ENCODE measurements around the gene TSNAX.

The TSNAX gene, protein sequence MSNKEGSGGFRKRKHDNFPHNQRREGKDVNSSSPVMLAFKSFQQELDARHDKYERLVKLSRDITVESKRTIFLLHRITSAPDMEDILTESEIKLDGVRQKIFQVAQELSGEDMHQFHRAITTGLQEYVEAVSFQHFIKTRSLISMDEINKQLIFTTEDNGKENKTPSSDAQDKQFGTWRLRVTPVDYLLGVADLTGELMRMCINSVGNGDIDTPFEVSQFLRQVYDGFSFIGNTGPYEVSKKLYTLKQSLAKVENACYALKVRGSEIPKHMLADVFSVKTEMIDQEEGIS

DNA sequence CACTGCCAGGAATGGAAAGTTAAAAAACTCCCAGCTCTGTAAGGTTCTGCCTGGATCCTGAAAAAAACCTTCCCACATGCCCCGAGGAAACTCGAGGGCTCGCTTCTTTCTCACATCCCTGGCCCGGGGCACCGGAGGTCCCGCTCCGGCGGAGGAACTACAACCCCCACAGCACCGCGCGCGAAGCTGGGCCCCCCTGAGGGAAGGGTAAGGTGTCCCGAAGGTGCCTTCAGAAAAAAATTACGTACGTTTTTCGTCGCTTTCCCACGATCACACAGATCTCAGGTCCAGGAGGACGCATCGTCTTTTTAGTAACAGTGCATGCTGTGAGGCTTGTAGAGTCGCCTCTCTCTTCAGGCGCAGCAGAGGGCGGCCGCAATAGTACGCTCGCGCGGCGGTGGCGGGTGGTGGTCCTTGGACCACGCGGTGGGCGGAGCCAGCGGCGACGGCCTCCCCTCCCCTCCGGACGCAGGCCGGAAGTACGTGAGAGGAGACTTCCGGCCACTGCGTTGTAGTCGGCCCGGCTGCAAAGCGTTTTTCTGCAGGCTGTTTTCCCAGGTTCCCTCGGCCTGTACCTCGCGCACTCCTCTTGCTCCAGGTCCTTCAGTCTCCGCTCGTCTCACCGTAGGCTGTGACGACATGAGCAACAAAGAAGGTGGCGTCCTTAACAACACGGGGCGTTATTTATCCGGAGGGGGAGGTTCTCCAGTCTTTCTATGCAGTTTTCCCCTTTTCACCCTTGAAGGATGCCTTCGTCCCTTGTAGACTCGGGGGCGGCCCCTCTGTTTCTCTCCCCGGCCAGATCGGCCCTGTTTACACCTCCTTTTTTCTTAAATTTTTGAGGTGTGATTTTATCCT, at the start of gene TSNAX:
Gene TSNAX (plus strand): TSS at position 498 of the 858 bp plus-strand sequence. CDS start 142 bp downstream, at position 640.
- DNase-seq (ENCODE audit: low read depth) = peak; percentile 91
- TF ChIP-seq, protein P1, sequence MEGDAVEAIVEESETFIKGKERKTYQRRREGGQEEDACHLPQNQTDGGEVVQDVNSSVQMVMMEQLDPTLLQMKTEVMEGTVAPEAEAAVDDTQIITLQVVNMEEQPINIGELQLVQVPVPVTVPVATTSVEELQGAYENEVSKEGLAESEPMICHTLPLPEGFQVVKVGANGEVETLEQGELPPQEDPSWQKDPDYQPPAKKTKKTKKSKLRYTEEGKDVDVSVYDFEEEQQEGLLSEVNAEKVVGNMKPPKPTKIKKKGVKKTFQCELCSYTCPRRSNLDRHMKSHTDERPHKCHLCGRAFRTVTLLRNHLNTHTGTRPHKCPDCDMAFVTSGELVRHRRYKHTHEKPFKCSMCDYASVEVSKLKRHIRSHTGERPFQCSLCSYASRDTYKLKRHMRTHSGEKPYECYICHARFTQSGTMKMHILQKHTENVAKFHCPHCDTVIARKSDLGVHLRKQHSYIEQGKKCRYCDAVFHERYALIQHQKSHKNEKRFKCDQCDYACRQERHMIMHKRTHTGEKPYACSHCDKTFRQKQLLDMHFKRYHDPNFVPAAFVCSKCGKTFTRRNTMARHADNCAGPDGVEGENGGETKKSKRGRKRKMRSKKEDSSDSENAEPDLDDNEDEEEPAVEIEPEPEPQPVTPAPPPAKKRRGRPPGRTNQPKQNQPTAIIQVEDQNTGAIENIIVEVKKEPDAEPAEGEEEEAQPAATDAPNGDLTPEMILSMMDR (conservative IDR thresholded peaks at IDR 0.05; ENCODE audit: control insufficient read depth, insufficient read depth, low read depth, low read length) = no peak
- peak within 1 kb of the TSS; percentile 80 for H3K4me3 ChIP-seq (ENCODE audit: control insufficient read depth, low read depth, low read length)

DNA sequence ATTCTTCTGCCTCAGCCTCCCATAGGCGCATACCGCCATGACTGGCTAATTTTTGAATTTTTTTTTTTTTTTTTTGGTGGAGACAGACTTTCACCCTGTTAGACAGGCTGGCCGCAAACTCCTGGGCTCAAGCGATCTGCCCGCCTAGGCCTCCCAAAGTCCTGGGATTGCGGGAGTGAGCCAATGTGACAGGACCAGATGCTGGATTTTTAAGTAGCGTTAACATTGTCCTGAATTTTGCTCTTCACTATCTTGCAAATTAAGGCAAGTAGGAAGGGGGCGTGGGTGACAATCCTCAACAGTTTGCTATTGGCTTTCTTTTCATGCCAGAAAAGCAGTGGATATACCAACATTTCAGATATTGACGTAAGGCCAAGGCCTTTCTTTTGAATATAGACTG, 49.7 kb upstream of the TSNAX start:
- TF ChIP-seq, protein P1 (conservative IDR thresholded peaks at IDR 0.05; ENCODE audit: control insufficient read depth, insufficient read depth, low read depth, low read length) = no peak
- H3K4me3 ChIP-seq (ENCODE audit: control insufficient read depth, low read depth, low read length) = no peak overlapping the region
- DNase-seq (ENCODE audit: low read depth) = no peak

DNA sequence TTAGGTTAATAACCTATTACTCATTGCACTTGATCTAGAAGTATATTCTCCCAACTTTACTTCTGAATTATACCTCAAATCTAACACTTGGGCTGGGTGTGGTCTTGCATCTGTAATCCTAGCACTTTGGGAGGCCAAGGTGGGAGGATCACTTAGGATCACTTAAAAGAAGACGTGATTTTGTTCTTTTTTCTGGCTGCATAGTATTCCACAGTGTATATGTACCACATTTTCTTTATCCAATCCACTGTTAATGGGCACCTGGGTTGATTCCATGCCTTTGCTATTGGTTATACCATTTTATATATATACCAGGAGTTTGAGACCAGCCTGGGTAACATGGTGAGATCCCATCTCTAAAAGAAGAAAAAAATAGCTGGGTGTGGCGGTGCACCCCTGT, 48.5 kb upstream of the TSNAX start:
- H3K4me3 ChIP-seq (ENCODE audit: control insufficient read depth, low read depth, low read length) = no peak overlapping the region
- TF ChIP-seq, protein P1 (conservative IDR thresholded peaks at IDR 0.05; ENCODE audit: control insufficient read depth, insufficient read depth, low read depth, low read length) = no peak
- DNase-seq (ENCODE audit: low read depth) = no peak

DNA sequence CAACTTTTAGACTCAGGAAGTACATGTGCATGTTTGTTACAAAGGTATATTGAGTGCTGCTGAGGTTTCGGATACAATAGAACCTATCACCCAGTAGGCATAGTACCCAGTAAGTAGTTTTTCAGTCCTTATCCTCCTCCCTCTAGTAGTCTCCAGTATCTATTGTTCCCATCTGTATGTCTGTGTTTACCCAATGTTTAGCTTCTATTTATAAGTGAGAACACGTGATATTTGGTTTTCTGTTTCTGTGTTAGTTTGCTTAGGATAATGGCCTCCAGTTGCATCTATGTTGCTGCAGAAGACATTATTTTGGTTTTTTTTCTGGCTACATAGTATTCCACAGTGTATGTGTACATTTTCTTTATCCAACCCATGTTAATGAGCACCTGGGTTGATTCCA, 47.2 kb upstream of the TSNAX start:
- TF ChIP-seq, protein P1 (conservative IDR thresholded peaks at IDR 0.05; ENCODE audit: control insufficient read depth, insufficient read depth, low read depth, low read length) = no peak
- H3K4me3 ChIP-seq (ENCODE audit: control insufficient read depth, low read depth, low read length) = no peak overlapping the region

DNA sequence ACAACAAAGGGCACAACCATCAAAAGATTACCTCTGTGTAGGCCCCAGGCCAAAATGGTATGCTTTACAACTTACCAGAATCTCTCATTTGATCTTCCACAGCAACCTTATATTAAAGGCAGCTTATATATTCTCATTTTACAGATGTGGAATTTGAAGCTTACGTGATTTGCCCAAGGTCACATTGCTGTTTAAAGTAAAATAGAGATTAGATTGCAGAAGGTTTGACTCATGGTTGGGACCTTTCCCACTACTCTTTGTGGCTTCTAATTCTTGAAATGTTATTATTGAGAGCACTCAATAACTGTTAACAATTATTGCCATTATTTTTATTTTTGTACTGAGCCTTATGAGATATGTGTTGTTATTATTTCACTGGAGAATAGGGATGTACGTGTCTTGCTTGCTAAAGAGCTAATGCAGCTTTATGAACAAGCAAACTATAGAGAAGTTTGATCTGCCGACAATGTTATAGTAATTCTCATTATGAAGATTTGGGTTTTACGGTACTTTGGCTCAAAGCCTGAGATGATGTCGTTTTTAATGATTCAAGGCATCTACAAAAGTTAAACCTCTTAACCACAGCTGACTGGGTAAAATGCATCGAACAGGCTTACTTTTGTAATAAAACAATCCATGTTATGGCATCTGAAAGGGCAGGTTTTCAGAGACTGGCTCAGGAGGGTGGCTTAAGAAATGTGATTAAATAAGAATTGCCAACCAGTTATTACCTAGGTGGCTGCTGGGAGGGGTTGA, 43.3 kb upstream of the TSNAX start:
- DNase-seq (ENCODE audit: low read depth) = peak; percentile 22
- no peak overlapping the region for H3K4me3 ChIP-seq (ENCODE audit: control insufficient read depth, low read depth, low read length)
- TF ChIP-seq, protein P1 (conservative IDR thresholded peaks at IDR 0.05; ENCODE audit: control insufficient read depth, insufficient read depth, low read depth, low read length) = no peak

More for the DNA sequence above, 47.2 kb upstream of the TSNAX start:
- no peak for DNase-seq (ENCODE audit: low read depth)

DNA sequence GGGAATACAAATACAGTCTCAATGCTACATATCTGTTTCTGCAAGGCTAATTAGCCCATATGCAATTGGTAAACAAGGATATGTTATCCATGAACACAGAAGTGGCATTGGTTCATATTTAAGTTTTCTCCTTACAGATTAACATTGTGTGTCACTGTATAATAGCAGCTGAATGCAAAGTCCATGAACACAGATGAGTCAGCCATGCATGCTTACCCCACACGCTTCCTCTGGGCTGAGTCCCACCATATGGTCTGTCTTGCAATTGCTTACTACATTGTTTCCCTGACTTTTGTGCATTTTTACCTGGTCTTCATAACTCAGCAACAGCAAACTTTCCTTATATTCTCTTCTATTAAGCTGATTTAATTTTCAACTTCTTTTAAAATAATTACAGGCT, 41.5 kb upstream of the TSNAX start:
- TF ChIP-seq, protein P1 (conservative IDR thresholded peaks at IDR 0.05; ENCODE audit: control insufficient read depth, insufficient read depth, low read depth, low read length) = no peak
- DNase-seq (ENCODE audit: low read depth) = peak; percentile 82
- no peak overlapping the region for H3K4me3 ChIP-seq (ENCODE audit: control insufficient read depth, low read depth, low read length)
